Mucosa of rectum (tissue), 2 donors: ENCODE results near the gene AGMAT.
A peak's percentile ranks its signal among the peaks of the same experiment; 100 is the strongest.
"Not testable (repeated sequence)": the region's sequence is repeated elsewhere in the genome, so short reads cannot be mapped to it uniquely, and the experiment has no call there.

Experiments
- H3K27ac ChIP-seq, 2 donors: one replicate each; pipeline ENCODE4 v1.7.0; 2013; ENCODE audit warnings: inconsistent platforms in 2 of 2, low read depth in 2 of 2, low read length in 2 of 2
- H3K27me3 ChIP-seq, 2 donors: one replicate each; pipeline ENCODE4 v1.7.0; 2013; ENCODE audit warnings: low read length in 2 of 2; ENCODE audit not compliant: control insufficient read depth in 2 of 2, insufficient read depth in 2 of 2
- H3K36me3 ChIP-seq, 2 donors: one replicate each; pipeline ENCODE4 v1.7.0; 2013; ENCODE audit warnings: low read length in 2 of 2; ENCODE audit not compliant: control insufficient read depth in 2 of 2, insufficient read depth in 2 of 2
- H3K4me1 ChIP-seq, 2 donors: one replicate each; pipeline ENCODE4 v1.7.0; 2013; ENCODE audit warnings: low read length in 2 of 2, mild to moderate bottlenecking in 1 of 2; ENCODE audit not compliant: control insufficient read depth in 2 of 2, insufficient read depth in 2 of 2
- H3K4me3 ChIP-seq, 2 donors: one replicate each; pipeline ENCODE4 v1.7.0; 2013; ENCODE audit warnings: low read length in 2 of 2
- H3K9ac ChIP-seq, 2 donors: one replicate each; pipeline ENCODE4 v1.7.0; 2013; ENCODE audit warnings: low read length in 2 of 2, low read depth in 1 of 2, mild to moderate bottlenecking in 1 of 2
- H3K9me3 ChIP-seq, 2 donors: one replicate each; pipeline ENCODE4 v1.7.0; 2013; ENCODE audit warnings: low read length in 2 of 2; ENCODE audit not compliant: control insufficient read depth in 2 of 2
- donor health status: healthy.
- donor health status: Normal muscosa, but diverticular disease.

Gene AGMAT

DNA sequence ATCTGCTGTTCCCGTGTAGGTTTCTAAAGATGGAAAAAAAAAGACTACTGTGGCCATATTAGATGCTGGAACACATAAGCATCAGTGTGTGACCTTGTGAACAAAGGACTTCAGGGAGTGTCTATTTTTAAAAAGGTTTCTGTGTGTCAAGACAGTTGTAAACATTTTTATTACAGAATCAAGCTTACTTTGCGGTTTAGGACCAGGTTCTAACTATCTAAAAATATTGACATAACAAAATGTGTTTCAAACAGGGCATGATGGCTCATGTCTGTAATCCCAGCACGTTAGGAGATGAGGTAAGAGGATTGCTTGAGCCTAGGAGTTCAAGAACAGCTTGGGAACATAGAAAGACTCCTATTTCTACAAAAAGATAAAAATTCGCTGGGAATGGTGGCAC is 25.3 kb upstream of the AGMAT start:
- Histone ChIP-seq H3K27me3 (no peaks in the 10 kb centered on the region), H3K9me3 (no peaks in the 10 kb centered on the region), H3K4me3 (no peak overlapping the region), H3K36me3 (no peaks in the 10 kb centered on the region), H3K9ac (no peak overlapping the region), H3K4me1 (no peaks in the 10 kb centered on the region), H3K27ac (no peak overlapping the region)

DNA sequence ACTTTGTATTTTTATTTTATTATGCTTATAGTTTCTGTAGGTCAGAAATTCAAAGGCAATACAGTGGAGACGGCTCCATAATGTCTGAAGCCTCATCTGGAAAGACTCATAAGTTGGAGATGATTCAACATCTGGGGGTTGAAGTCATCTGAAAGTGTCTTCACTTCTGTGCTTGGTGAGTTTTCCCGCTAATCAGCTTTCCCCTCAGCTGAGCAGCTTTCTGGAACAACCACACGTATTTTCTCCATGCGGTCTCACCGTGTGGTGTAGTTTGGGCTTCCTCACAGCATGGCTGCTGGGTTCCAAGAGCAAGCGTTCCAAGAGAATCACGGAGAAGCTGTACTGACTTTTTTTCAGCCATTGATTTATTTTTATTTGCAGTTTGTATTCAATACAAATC is 24.8 kb upstream of the AGMAT start:
- H3K27me3 ChIP-seq, result no peaks in the 10 kb centered on the region
- no peaks in the 10 kb centered on the region for H3K36me3 ChIP-seq
- no peaks in the 10 kb centered on the region for H3K4me1 ChIP-seq
- H3K4me3 ChIP-seq, result no peak overlapping the region
- H3K9ac ChIP-seq, result no peak overlapping the region
- H3K9me3 ChIP-seq, result no peaks in the 10 kb centered on the region
- no peak overlapping the region for H3K27ac ChIP-seq

DNA sequence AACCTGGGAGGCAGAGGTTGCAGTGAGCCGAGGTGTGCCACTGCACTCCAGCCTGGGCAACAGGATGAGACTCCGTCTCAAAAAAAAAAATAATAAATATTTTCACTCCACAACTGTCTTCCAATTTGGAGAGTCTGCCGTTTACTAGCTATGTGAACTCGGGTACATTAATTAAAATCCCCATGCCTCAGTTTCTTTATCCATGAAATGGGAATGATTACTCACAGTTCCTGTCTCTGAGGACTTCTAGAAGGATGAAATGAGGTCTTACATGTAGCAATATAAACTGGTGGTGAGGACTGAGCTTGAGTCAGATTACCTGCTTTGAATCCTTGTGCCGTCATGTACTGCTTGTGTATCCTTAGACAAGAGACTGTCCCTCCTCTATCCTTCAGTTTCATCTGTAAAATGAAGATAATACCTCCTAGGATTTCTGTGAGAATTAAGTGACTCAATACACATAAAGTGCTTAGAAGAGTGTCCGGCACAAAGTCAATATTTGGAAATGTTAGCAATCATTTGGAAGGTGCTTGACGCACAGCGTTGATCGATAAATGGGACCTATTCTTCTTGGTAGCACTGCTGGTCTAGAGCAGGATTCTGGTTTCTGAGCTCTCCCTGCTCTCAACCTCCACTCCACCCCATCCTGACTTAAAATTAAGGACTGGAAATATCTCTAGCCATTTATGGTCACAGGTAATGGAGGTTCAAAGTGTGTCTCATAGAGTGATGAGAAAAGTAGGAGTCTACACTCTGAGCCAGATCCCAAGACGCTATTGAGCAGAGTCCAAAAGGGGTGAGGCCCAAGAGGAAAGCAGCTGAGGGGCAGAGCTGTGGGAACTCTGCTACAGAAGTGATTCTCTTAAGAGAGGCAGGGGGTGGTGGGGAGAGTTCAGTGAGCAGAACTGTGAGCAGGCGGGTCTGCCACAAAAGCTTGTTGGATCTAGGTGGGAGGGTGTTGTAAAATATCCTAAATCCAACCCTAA is 20.8 kb upstream of the AGMAT start:
- no peaks in the 10 kb centered on the region for H3K36me3 ChIP-seq
- H3K4me3 ChIP-seq, result no peak overlapping the region
- no peak overlapping the region for H3K9ac ChIP-seq
- no peaks in the 10 kb centered on the region for H3K27me3 ChIP-seq
- no peak overlapping the region for H3K27ac ChIP-seq
- H3K9me3 ChIP-seq, result no peaks in the 10 kb centered on the region
- peaks cover 8 to 16% of the 10 kb centered on the region in 2 donors for H3K4me1 ChIP-seq

DNA sequence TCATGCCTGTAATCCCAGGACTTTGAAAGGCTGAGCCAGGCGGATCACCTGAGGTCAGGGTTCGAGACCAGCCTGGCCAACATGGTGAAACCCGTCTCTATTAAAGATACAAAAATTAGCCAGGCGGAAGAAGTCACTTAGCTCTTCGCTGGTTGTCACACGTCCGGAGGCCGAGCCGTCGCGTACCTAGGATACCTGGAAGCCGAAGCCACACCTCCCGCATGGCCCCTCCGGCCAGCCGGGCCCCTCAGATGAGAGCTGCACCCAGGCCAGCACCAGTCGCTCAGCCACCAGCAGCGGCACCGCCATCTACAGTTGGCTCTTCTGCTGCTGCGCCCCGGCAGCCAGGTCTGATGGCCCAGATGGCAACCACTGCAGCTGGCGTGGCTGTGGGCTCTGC is 19.5 kb upstream of the AGMAT start:
- peaks cover 8 to 16% of the 10 kb centered on the region in 2 donors for H3K4me1 ChIP-seq
- not testable (repeated sequence) for H3K9me3 ChIP-seq, H3K27me3 ChIP-seq, H3K4me3 ChIP-seq, H3K9ac ChIP-seq, H3K27ac ChIP-seq, H3K36me3 ChIP-seq

- H3K9ac ChIP-seq, result peak overlapping the region; percentile 84
- H3K4me3 ChIP-seq, result peak overlapping the region; percentile 86 to 96
- not testable (repeated sequence) for H3K27me3 ChIP-seq, H3K9me3 ChIP-seq, H3K36me3 ChIP-seq
- H3K27ac ChIP-seq, result peak overlapping the region; percentile 77 to 81
- H3K4me1 ChIP-seq, result peaks cover 8 to 16% of the 10 kb centered on the region in 2 donors
These were observed 19.1 kb upstream of the AGMAT start for GRCh38 chr1:15603966-15604282.

- H3K9ac ChIP-seq, result peak overlapping the region; percentile 84
- peaks cover 8 to 16% of the 10 kb centered on the region in 2 donors for H3K4me1 ChIP-seq
- H3K27me3 ChIP-seq, result no peaks in the 10 kb centered on the region
- H3K27ac ChIP-seq, result peak overlapping the region; percentile 77 to 81
- no peaks in the 10 kb centered on the region for H3K9me3 ChIP-seq
- H3K36me3 ChIP-seq, result no peaks in the 10 kb centered on the region
- H3K4me3 ChIP-seq, result peak overlapping the region; percentile 86 to 96
These were observed 18.5 kb upstream of the AGMAT start for GRCh38 chr1:15603050-15603965.

GRCh38 chr1:15598436-15598835 is 13.6 kb upstream of the AGMAT start:
- H3K9me3 ChIP-seq, result no peaks in the 10 kb centered on the region
- H3K27me3 ChIP-seq, result no peaks in the 10 kb centered on the region
- H3K4me3 ChIP-seq, result no peak overlapping the region
- peaks cover 4 to 12% of the 10 kb centered on the region in 2 donors for H3K4me1 ChIP-seq
- no peak overlapping the region for H3K9ac ChIP-seq
- H3K36me3 ChIP-seq, result no peaks in the 10 kb centered on the region
- H3K27ac ChIP-seq, result no peak overlapping the region

- Histone ChIP-seq H3K36me3 (no peaks in the 10 kb centered on the region), H3K9me3 (no peaks in the 10 kb centered on the region), H3K9ac (no peak overlapping the region)
These were observed 11.2 kb upstream of the AGMAT start for GRCh38 chr1:15595809-15596617.

DNA sequence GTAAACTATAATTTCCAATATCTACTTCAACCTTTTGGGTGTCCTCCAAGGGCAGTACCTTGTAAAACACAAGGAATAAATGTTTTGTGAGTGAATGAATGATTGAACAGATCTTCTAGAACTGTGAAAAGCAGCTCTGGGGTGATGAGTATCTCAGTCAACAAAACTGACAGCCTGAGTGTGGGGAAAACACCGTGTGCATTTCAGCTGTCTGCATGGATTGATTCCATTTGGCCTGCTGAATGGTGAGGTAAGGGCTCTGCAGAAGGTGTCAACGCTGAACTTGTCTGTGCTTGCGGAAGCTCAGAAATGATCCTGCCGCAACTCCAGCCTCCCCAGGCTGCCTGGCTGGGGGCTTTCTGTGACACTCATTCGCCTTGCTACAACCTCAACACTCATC is 7.4 kb upstream of the AGMAT start:
- Histone ChIP-seq H3K4me3 (no peak overlapping the region), H3K9me3 (no peaks in the 10 kb centered on the region), H3K4me1 (no peaks in the 10 kb centered on the region), H3K27ac (no peak overlapping the region), H3K27me3 (no peaks in the 10 kb centered on the region), H3K36me3 (no peaks in the 10 kb centered on the region), H3K9ac (no peak overlapping the region)

More at GRCh38 chr1:15595809-15596617, 11.2 kb upstream of the AGMAT start:
- no peaks in the 10 kb centered on the region for H3K4me1 ChIP-seq
- no peak overlapping the region for H3K27ac ChIP-seq
- no peaks in the 10 kb centered on the region for H3K27me3 ChIP-seq
- no peak overlapping the region for H3K4me3 ChIP-seq
